Spinal cord (tissue), 10 donors: ENCODE data around the gene AGPS. TPM values are rescaled to one million over a fixed set of nuclear protein-coding genes. Genes with fewer than 3 reads are reported as not detected.
"Not testable (repeated sequence)": the region's sequence is repeated elsewhere in the genome, so short reads cannot be mapped to it uniquely, and the experiment has no call there.

ENCODE experiments used
- DNase-seq, 6 donors: peaks; one replicate each; pipeline versions ENCODE4 v3.0.0 to v3.0.0-alpha.2; 2013 to 2015; ENCODE audit warnings: low spot score in 6 of 6, low read depth in 4 of 6
- H3K27ac ChIP-seq: one replicate; pipeline ENCODE4 v1.5.1; 2013; ENCODE audit warnings: low read depth, low read length, control low read depth
- H3K27me3 ChIP-seq: one replicate; pipeline ENCODE4 v1.6.1; 2013; ENCODE audit warnings: low read length; ENCODE audit not compliant: control insufficient read depth, insufficient read depth
- H3K36me3 ChIP-seq: one replicate; pipeline ENCODE4 v1.6.1; 2013; ENCODE audit warnings: low read length; ENCODE audit not compliant: control insufficient read depth, insufficient read depth
- H3K4me1 ChIP-seq: one replicate; pipeline ENCODE4 v1.6.1; 2013; ENCODE audit warnings: low read length; ENCODE audit not compliant: control insufficient read depth, insufficient read depth
- H3K4me3 ChIP-seq: one replicate; pipeline ENCODE4 v1.5.1; 2013; ENCODE audit warnings: low read depth, low read length, control low read depth
- H3K9me3 ChIP-seq: one replicate; pipeline ENCODE4 v1.6.1; 2013; ENCODE audit warnings: low read length; ENCODE audit not compliant: control insufficient read depth, insufficient read depth
- WGBS: methylation state at CpG from one replicate; pipeline ENCODE4 v1.1.5; 2013; ENCODE audit warnings: missing lambda C conversion rate; ENCODE audit not compliant: insufficient coverage; 5-methylcytosine and 5-hydroxymethylcytosine counted together
- polyA plus RNA-seq, 2 donors: library from polyadenylated mRNA; unstranded; fragments of 120-200 nt; gene quantifications; one replicate each; pipeline ENCODE4 v1.2.1, GENCODE V29; 2013; ENCODE audit not compliant: insufficient read length in 2 of 2
- total RNA-seq, 2 donors: library from RNA; depleted of rRNA in 1 of 2; stranded (reverse); fragments of 120-200 nt in 1 of 2; fragments of >200 nt in 1 of 2; gene quantifications; one replicate each; pipeline versions ENCODE4 v1.2.3 to v1.2.4, GENCODE V29; 2013 to 2014
- donor health status: healthy.

The AGPS gene
- total and polyA plus RNA-seq, 4 donors, result 27.0 to 72.7 (median 39.5) TPM

- H3K27me3 ChIP-seq, result no peaks in the 10 kb centered on the region
- H3K4me3 ChIP-seq, result no peak overlapping the region
- no peaks in the 10 kb centered on the region for H3K4me1 ChIP-seq
- no peaks in the 10 kb centered on the region for H3K36me3 ChIP-seq
- H3K27ac ChIP-seq, result no peak overlapping the region
- H3K9me3 ChIP-seq, result peaks cover 19% of the 10 kb centered on the region
- no peak for DNase-seq
- WGBS, result 94% methylated on average over 2 of the region's 2 CpGs
These were observed 37.2 kb downstream of the AGPS start for GRCh38 chr2:177429688-177430325.

DNA sequence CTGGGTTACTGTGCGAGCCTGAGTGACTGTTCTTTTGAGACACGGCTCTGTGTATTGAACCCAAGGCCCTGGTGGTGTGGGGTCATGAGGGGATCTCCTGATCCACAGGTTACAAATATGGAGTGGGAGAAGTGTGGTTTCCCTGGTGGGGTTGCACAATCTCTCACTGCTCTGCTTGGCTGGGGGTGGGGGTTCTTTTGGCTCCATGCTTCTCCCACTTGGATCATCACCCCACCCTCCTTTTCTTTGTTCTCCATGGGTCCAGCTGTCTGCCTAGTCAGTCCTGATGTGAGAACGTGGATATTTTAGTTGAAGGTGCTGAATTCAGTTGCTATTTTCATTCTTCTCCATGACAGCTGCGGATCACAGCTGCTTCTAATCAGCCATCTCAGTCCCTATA is 37.8 kb downstream of the AGPS start:
- H3K9me3 ChIP-seq, result peaks cover 19% of the 10 kb centered on the region
- WGBS, result 50% methylated on average over 2 of the region's 4 CpGs
- H3K4me1 ChIP-seq, result no peaks in the 10 kb centered on the region

GRCh38 chr2:177431111-177431725 is 38.6 kb downstream of the AGPS start:
- peaks cover 19% of the 10 kb centered on the region for H3K9me3 ChIP-seq
- not testable (repeated sequence) for H3K4me1 ChIP-seq, H3K4me3 ChIP-seq, H3K27me3 ChIP-seq, DNase-seq, H3K36me3 ChIP-seq, H3K27ac ChIP-seq
- 90% methylated on average over 2 of the region's 12 CpGs for WGBS

More for the DNA sequence above, 37.8 kb downstream of the AGPS start:
- H3K4me3 ChIP-seq, result no peak overlapping the region
- H3K36me3 ChIP-seq, result no peaks in the 10 kb centered on the region
- no peak for DNase-seq
- H3K27me3 ChIP-seq, result no peaks in the 10 kb centered on the region
- H3K27ac ChIP-seq, result no peak overlapping the region

DNA sequence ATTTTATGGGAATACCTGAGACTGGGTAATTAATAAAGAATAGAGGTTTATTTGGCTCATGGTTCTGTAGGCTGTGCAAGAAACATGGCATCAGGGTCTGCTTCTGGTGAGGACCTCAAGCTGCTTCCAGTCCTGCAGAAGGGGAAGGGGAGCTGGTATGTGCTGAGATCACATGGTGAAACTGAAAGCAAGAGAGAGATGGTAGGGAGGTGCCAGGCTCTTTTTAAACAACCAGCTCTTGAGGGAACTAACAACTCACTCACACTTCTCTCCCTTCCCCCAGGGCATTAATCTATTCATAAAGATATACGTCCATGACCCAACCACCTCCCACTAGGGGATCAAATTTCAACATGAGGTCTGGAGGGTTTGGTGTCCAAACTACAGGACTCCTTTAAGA is 40.1 kb downstream of the AGPS start:
- WGBS, result no CpG with 5 or more reads among the region's 1 CpG
- DNase-seq, result no peak
- Histone ChIP-seq H3K27ac (no peak overlapping the region), H3K36me3 (peaks cover 3% of the 10 kb centered on the region), H3K9me3 (peaks cover 17% of the 10 kb centered on the region), H3K4me1 (no peaks in the 10 kb centered on the region), H3K27me3 (no peaks in the 10 kb centered on the region), H3K4me3 (no peak overlapping the region)

GRCh38 chr2:177433402-177433801 is 40.8 kb downstream of the AGPS start:
- no peak for DNase-seq
- Histone ChIP-seq H3K9me3 (peaks cover 17% of the 10 kb centered on the region), H3K36me3 (peaks cover 3% of the 10 kb centered on the region), H3K27ac (no peak overlapping the region), H3K4me1 (no peaks in the 10 kb centered on the region), H3K27me3 (no peaks in the 10 kb centered on the region), H3K4me3 (no peak overlapping the region)
- no CpG with 5 or more reads among the region's 1 CpG for WGBS

GRCh38 chr2:177434475-177434874 is 41.9 kb downstream of the AGPS start:
- no peaks in the 10 kb centered on the region for H3K27me3 ChIP-seq
- peaks cover 3% of the 10 kb centered on the region for H3K36me3 ChIP-seq
- no peak overlapping the region for H3K4me3 ChIP-seq
- H3K4me1 ChIP-seq, result no peaks in the 10 kb centered on the region
- no peak overlapping the region for H3K27ac ChIP-seq
- H3K9me3 ChIP-seq, result peaks cover 17% of the 10 kb centered on the region
- DNase-seq, result no peak
- no CpG with 5 or more reads among the region's 1 CpG for WGBS

- H3K27me3 ChIP-seq, result no peaks in the 10 kb centered on the region
- no peak overlapping the region for H3K27ac ChIP-seq
- peaks cover 6% of the 10 kb centered on the region for H3K36me3 ChIP-seq
- no peak for DNase-seq
- H3K9me3 ChIP-seq, result no peaks in the 10 kb centered on the region
- WGBS, result no CpG with 5 or more reads among the region's 1 CpG
- H3K4me3 ChIP-seq, result no peak overlapping the region
- H3K4me1 ChIP-seq, result no peaks in the 10 kb centered on the region
These were observed 52.6 kb downstream of the AGPS start for GRCh38 chr2:177445200-177445599.

DNA sequence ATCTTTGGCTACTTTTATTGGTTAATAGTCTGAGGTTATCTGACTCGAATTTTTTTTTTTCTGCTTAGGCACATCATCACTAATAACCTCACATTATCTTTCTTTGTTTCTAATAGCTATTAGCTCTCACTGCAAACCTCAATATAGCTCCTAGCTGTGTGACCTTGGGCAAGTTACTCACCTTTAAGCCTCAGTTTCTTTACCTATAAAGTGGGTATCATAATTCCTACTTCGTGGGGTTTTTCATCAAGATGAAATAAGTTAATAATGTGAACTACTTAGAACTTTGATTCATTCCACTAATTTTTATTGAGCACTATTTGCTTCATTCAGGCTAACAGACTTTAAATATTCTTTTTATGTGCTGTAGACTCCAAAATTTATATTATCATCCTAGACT is 55.5 kb downstream of the AGPS start:
- DNase-seq, result no peak
- no peak overlapping the region for H3K4me3 ChIP-seq
- no peaks in the 10 kb centered on the region for H3K9me3 ChIP-seq
- H3K27ac ChIP-seq, result no peak overlapping the region
- no peaks in the 10 kb centered on the region for H3K27me3 ChIP-seq
- H3K4me1 ChIP-seq, result no peaks in the 10 kb centered on the region
- H3K36me3 ChIP-seq, result peaks cover 6% of the 10 kb centered on the region
- WGBS, result no CpG with 5 or more reads among the region's 2 CpGs

DNA sequence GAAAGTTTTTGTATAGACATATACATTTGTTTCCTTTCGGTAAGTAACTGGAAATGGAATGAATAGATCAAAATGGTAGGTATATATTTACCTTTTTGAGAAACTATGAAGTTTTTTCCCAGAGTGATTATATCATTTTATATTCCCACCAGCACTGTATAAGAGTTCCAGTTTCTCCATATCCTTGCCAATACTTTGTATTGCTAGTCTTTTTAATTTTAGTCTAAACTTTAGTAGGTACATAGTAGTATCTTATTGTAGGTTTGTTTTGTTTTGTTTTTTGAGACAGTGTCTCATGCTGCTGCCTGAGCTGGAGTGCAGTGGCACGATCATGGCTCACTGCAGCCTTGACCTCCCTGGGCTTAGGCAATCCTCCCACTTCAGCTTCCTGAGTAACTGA is 56.6 kb downstream of the AGPS start:
- 100% methylated on average over 1 of the region's 2 CpGs for WGBS
- Histone ChIP-seq H3K27ac (no peak overlapping the region), H3K4me3 (no peak overlapping the region), H3K27me3 (no peaks in the 10 kb centered on the region), H3K9me3 (no peaks in the 10 kb centered on the region), H3K36me3 (peaks cover 6% of the 10 kb centered on the region), H3K4me1 (no peaks in the 10 kb centered on the region)
- no peak for DNase-seq

- no peaks in the 10 kb centered on the region for H3K4me1 ChIP-seq
- no peak overlapping the region for H3K27ac ChIP-seq
- no peak for DNase-seq
- no peak overlapping the region for H3K4me3 ChIP-seq
- H3K9me3 ChIP-seq, result no peaks in the 10 kb centered on the region
- WGBS, result 100% methylated on average over 1 of the region's 3 CpGs
- H3K36me3 ChIP-seq, result no peaks in the 10 kb centered on the region
- H3K27me3 ChIP-seq, result no peaks in the 10 kb centered on the region
These were observed 62.6 kb downstream of the AGPS start for GRCh38 chr2:177455187-177455586.
